HEK293 (cell line): ENCODE data around the gene RPRM.
A peak's percentile ranks its signal among the peaks of the same experiment; 100 is the strongest.

Experiments
- CTCF ChIA-PET: fragments of 350-600 bp; formaldehyde crosslinking; extraction: SDS; loops from one replicate; lab custom pipeline; 2021; ENCODE audit warnings: antibody characterized with exemption; lab: Yijun Ruan, JAX
- POLR2A ChIA-PET: fragments of 300-600 bp; formaldehyde crosslinking; extraction: SDS; loops from one replicate; lab custom pipeline; 2020; ENCODE audit warnings: antibody characterized with exemption, inconsistent platforms; lab: Yijun Ruan, JAX
- H3K27ac ChIP-seq: fragments of 200-500 bp; sonication (Bioruptor generic); 2 replicates; pipeline ENCODE4 v1.5.1; 2014; ENCODE audit warnings: low read depth, low read length, control low read depth, inconsistent platforms; ENCODE audit errors: extremely low read depth
- H3K36me3 ChIP-seq, 2 experiments: fragments of 200-500 bp in 1 of 2; sonication (Bioruptor generic) in 1 of 2; 1 replicate in 1 of 2; 2 replicates in 1 of 2; pipeline ENCODE4 v1.5.1; 2014 to 2017; ENCODE audit warnings: inconsistent platforms in 2 of 2, low read length in 2 of 2; ENCODE audit not compliant: control insufficient read depth in 2 of 2, insufficient read depth in 1 of 2
- H3K4me1 ChIP-seq: fragments of 200-500 bp; sonication (Bioruptor generic); 2 replicates; pipeline ENCODE4 v1.5.1; 2014; ENCODE audit warnings: mild to moderate bottlenecking, low read length, inconsistent platforms; ENCODE audit not compliant: control insufficient read depth, insufficient read depth
- H3K4me3 ChIP-seq: 2 replicates; pipeline ENCODE4 v1.5.1; 2011; ENCODE audit warnings: low read depth, mild to moderate bottlenecking, control low read depth, low read length, moderate library complexity
- H3K9me3 ChIP-seq: fragments of 200-500 bp; sonication (Bioruptor generic); 2 replicates; pipeline ENCODE4 v1.5.1; 2014; ENCODE audit warnings: low read depth, low read length, inconsistent platforms; ENCODE audit not compliant: control insufficient read depth, insufficient read depth
- FEZF1 ChIP-seq: fragments of 450-650 bp; formaldehyde crosslinking; IDR thresholded peaks from 2 replicates; pipeline ENCODE4 v1.5.1; 2016; ENCODE audit warnings: missing biosample characterization, missing genetic modification characterization
- GLIS1 ChIP-seq: fragments of 450-650 bp; formaldehyde crosslinking; IDR thresholded peaks from 2 replicates; pipeline ENCODE4 v1.5.1; 2016; ENCODE audit warnings: missing biosample characterization, missing genetic modification characterization
- HIC1 ChIP-seq: fragments of 450-650 bp; formaldehyde crosslinking; IDR thresholded peaks from 2 replicates; pipeline ENCODE4 v1.5.1; 2016; ENCODE audit warnings: missing biosample characterization, missing genetic modification characterization
- IKZF3 ChIP-seq: fragments of 450-650 bp; IDR thresholded peaks from 2 replicates; pipeline ENCODE4 v1.5.0; 2018; ENCODE audit warnings: missing biosample characterization, mild to moderate bottlenecking, missing genetic modification characterization, moderate library complexity
- KLF7 ChIP-seq: fragments of 450-650 bp; formaldehyde crosslinking; IDR thresholded peaks from 2 replicates; pipeline ENCODE4 v1.5.1; 2016; ENCODE audit warnings: missing biosample characterization, missing genetic modification characterization, borderline replicate concordance
- OVOL3 ChIP-seq: fragments of 450-650 bp; formaldehyde crosslinking; IDR thresholded peaks from 2 replicates; pipeline ENCODE4 v1.5.1; 2016; ENCODE audit warnings: missing biosample characterization, missing genetic modification characterization
- PATZ1 ChIP-seq: fragments of 450-650 bp; formaldehyde crosslinking; IDR thresholded peaks from 2 replicates; pipeline ENCODE4 v1.5.1; 2016; ENCODE audit warnings: missing biosample characterization, missing genetic modification characterization
- PRDM6 ChIP-seq: fragments of 450-650 bp; formaldehyde crosslinking; IDR thresholded peaks from 2 replicates; pipeline ENCODE4 v1.5.1; 2017; ENCODE audit warnings: missing biosample characterization, missing genetic modification characterization
- RBAK ChIP-seq: fragments of 450-650 bp; formaldehyde crosslinking; IDR thresholded peaks from 2 replicates; pipeline ENCODE4 v1.5.1; 2016; ENCODE audit warnings: missing biosample characterization, missing genetic modification characterization
- SP2 ChIP-seq: fragments of 450-650 bp; formaldehyde crosslinking; IDR thresholded peaks from 2 replicates; pipeline ENCODE4 v1.5.1; 2016; ENCODE audit warnings: missing biosample characterization, missing genetic modification characterization
- ZBTB20 ChIP-seq: fragments of 450-650 bp; formaldehyde crosslinking; IDR thresholded peaks from 2 replicates; pipeline ENCODE4 v1.5.1; 2016; ENCODE audit warnings: missing biosample characterization, missing genetic modification characterization
- ZBTB8A ChIP-seq: fragments of 450-650 bp; formaldehyde crosslinking; IDR thresholded peaks from 2 replicates; pipeline ENCODE4 v1.5.1; 2016; ENCODE audit warnings: missing biosample characterization, missing genetic modification characterization
- ZNF140 ChIP-seq: fragments of 450-650 bp; formaldehyde crosslinking; IDR thresholded peaks from 2 replicates; pipeline ENCODE4 v1.5.1; 2016; ENCODE audit warnings: missing biosample characterization, missing genetic modification characterization
- ZNF155 ChIP-seq: fragments of 450-650 bp; formaldehyde crosslinking; IDR thresholded peaks from 2 replicates; pipeline ENCODE4 v1.5.1; 2016; ENCODE audit warnings: missing biosample characterization, missing genetic modification characterization
- ZNF26 ChIP-seq: fragments of 450-650 bp; formaldehyde crosslinking; IDR thresholded peaks from 2 replicates; pipeline ENCODE4 v1.5.1; 2016; ENCODE audit warnings: missing biosample characterization, missing genetic modification characterization
- ZNF274 ChIP-seq, 2 experiments: fragments of 200-500 bp in 1 of 2; fragments of 450-650 bp in 1 of 2; sonication (Bioruptor generic) in 1 of 2; formaldehyde crosslinking in 1 of 2; IDR thresholded peaks; 2 replicates each; pipeline versions ENCODE4 v1.5.1 to v1.6.1; 2014 to 2016; ENCODE audit warnings: borderline replicate concordance in 1 of 2, inconsistent platforms in 1 of 2, low read length in 1 of 2, missing biosample characterization in 1 of 2, missing genetic modification characterization in 1 of 2
- ZNF292 ChIP-seq: fragments of 450-650 bp; formaldehyde crosslinking; IDR thresholded peaks from 2 replicates; pipeline ENCODE4 v1.5.1; 2016; ENCODE audit warnings: low read depth, missing biosample characterization, missing genetic modification characterization, borderline replicate concordance
- ZNF324 ChIP-seq: fragments of 450-650 bp; formaldehyde crosslinking; IDR thresholded peaks from 2 replicates; pipeline ENCODE4 v1.5.1; 2016; ENCODE audit warnings: missing biosample characterization, missing genetic modification characterization
- ZNF449 ChIP-seq: fragments of 450-650 bp; formaldehyde crosslinking; IDR thresholded peaks from 2 replicates; pipeline ENCODE4 v1.5.1; 2017; ENCODE audit warnings: missing biosample characterization, mild to moderate bottlenecking, missing genetic modification characterization, moderate library complexity
- ZNF596 ChIP-seq: fragments of 450-650 bp; IDR thresholded peaks from 2 replicates; pipeline ENCODE4 v1.5.0; 2018; ENCODE audit warnings: missing biosample characterization, mild to moderate bottlenecking, missing genetic modification characterization, moderate library complexity
- ZNF626 ChIP-seq: fragments of 450-650 bp; sonication (Bioruptor Pico); formaldehyde crosslinking; IDR thresholded peaks from 2 replicates; pipeline ENCODE4 v1.5.1; 2018; ENCODE audit warnings: missing biosample characterization, missing genetic modification characterization, inconsistent platforms
- ZNF704 ChIP-seq: fragments of 450-650 bp; formaldehyde crosslinking; IDR thresholded peaks from 2 replicates; pipeline ENCODE4 v1.5.1; 2016; ENCODE audit warnings: missing biosample characterization, missing genetic modification characterization
- ZNF785 ChIP-seq: fragments of 450-650 bp; formaldehyde crosslinking; IDR thresholded peaks from 2 replicates; pipeline ENCODE4 v1.5.1; 2016; ENCODE audit warnings: missing biosample characterization, missing genetic modification characterization
- ZNF792 ChIP-seq: fragments of 450-650 bp; formaldehyde crosslinking; IDR thresholded peaks from 2 replicates; pipeline ENCODE4 v1.5.1; 2016; ENCODE audit warnings: missing biosample characterization, missing genetic modification characterization
- ZSCAN16 ChIP-seq: fragments of 450-650 bp; formaldehyde crosslinking; IDR thresholded peaks from 2 replicates; pipeline ENCODE4 v1.5.1; 2016; ENCODE audit warnings: missing biosample characterization, missing genetic modification characterization

The RPRM gene

GRCh38 chr2:153478289-153479261, at the start of gene RPRM:
RPRM (minus strand) TSS chr2:153478762; CDS start chr2:153478565, 197 bp downstream.
- peak within 1 kb of the TSS; percentile 98 for H3K27ac ChIP-seq
- CTCF ChIA-PET: interaction anchor here (0.5 to 3.0 kb wide), 33 partner anchors 9 to 712 kb away, joined by 3 to 12 read pairs (median 4); no protein-coding TSS in a partner anchor
- no peak for TF ChIP-seq ZNF626
- TF ChIP-seq OVOL3 (tag by site-specific recombination): no peak
- peak; percentile 75 for TF ChIP-seq IKZF3 (tag by site-specific recombination)
- no peak for TF ChIP-seq ZNF324 (tag by site-specific recombination)
- no peak for TF ChIP-seq ZNF274 (IDR thresholded peaks at IDR 0.05; ENCODE audit: low read length)
- TF ChIP-seq ZNF274 (tag by site-specific recombination; IDR thresholded peaks at IDR 0.05; ENCODE audit: borderline replicate concordance): no peak
- TF ChIP-seq GLIS1 (tag by site-specific recombination): peak; percentile 76; the same call in 1 of the 2 replicates
- peak; percentile 22; the same call in 1 of the 2 replicates for TF ChIP-seq ZNF596 (tag by site-specific recombination)
- TF ChIP-seq ZNF785 (tag by site-specific recombination): peak; percentile 78; the same call in 1 of the 2 replicates
- TF ChIP-seq SP2 (tag by site-specific recombination): no peak; the same call in 1 of the 2 replicates
- no peak for TF ChIP-seq ZSCAN16 (tag by site-specific recombination)
- 0 out of 2 replicates have a peak, but pooled peaks have one; percentile 35 for TF ChIP-seq FEZF1 (tag by site-specific recombination)
- TF ChIP-seq PRDM6 (tag by site-specific recombination): 0 out of 2 replicates have a peak, but pooled peaks have one; percentile 8
- peak; percentile 77 for TF ChIP-seq PATZ1 (tag by site-specific recombination)
- TF ChIP-seq ZNF792 (tag by site-specific recombination): no peak
- TF ChIP-seq ZNF704: no peak
- no peak for TF ChIP-seq KLF7 (tag by site-specific recombination)
- peak; percentile 27; the same call in 1 of the 2 replicates for TF ChIP-seq ZNF449 (tag by site-specific recombination)
- TF ChIP-seq ZBTB20 (tag by site-specific recombination): peak; percentile 82
- no peak for TF ChIP-seq ZNF26
- TF ChIP-seq RBAK: no peak
- TF ChIP-seq HIC1 (tag by site-specific recombination): peak; percentile 59; the same call in 1 of the 2 replicates
- TF ChIP-seq ZNF155 (tag by site-specific recombination): no peak
- 0 out of 2 replicates have a peak, but pooled peaks have one; percentile 22 for TF ChIP-seq ZBTB8A (tag by site-specific recombination)
- TF ChIP-seq ZNF140 (tag by site-specific recombination): no peak
- no peak for TF ChIP-seq ZNF292

More at GRCh38 chr2:153478289-153479261, at the start of gene RPRM:
- no peaks in the 10 kb centered on the region for H3K36me3 ChIP-seq
- no peaks in the 10 kb centered on the region for H3K9me3 ChIP-seq
- POLR2A ChIA-PET: interaction anchor here (0.8 to 1.3 kb wide), 3 partner anchors 162 to 309 kb away, joined by 3 to 8 read pairs (median 4); no protein-coding TSS in a partner anchor
- peak within 1 kb of the TSS; percentile 95 for H3K4me3 ChIP-seq
- peaks cover 23% of the 10 kb centered on the region for H3K4me1 ChIP-seq
